Stimulated activated CD8-positive, alpha-beta memory T cell treated with anti-CD3 and anti-CD28 coated beads, Interleukin-4, amount 100 ng/mL, for 4 hours (primary cell): ENCODE results near the gene SUSD2.
"Not testable (repeated sequence)": the region's sequence is repeated elsewhere in the genome, so short reads cannot be mapped to it uniquely, and the experiment has no call there.

Source experiments
- DNase-seq, 2 donors: peaks; one replicate each; pipeline ENCODE4 v3.0.0-alpha.2; 2020; ENCODE audit warnings: low read depth in 2 of 2, low spot score in 1 of 2

Gene SUSD2

DNA sequence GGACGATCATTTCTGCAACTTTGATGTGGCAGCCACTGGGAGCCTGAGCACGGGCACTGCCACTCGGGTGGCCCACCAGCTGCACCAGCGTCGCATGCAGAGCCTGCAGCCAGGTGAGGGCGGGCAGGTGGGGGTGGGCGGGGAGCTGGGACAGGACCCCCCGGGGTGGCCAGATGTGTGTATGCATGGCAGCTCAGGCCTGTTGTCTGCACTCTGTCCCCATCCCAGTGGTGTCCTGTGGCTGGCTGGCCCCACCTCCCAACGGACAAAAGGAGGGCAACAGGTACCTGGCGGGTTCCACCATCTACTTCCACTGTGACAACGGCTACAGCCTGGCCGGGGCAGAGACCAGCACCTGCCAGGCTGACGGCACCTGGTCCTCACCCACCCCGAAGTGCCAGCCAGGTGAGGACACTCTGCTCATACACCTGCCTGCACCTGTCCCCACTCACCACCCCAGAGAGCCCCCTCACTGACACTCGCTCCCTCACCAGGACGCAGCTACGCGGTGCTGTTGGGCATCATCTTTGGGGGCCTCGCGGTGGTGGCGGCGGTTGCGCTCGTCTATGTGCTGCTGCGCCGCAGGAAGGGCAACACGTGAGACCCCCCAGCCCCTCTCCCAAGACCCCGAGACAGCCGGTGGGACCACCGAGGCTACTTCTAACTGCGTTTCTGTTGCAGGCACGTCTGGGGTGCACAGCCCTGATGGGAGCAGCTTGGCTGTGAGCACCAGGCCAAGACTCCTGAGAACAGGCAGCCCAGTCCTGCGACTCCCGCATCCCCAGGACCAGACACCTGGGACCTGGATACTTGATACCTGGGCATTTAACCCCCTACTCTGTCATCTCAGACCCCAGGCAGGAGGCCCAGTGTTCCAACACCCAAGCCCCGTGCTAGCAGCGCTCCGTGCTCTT lies 6.7 kb downstream of the SUSD2 start:
- DNase-seq = no peak

DNA sequence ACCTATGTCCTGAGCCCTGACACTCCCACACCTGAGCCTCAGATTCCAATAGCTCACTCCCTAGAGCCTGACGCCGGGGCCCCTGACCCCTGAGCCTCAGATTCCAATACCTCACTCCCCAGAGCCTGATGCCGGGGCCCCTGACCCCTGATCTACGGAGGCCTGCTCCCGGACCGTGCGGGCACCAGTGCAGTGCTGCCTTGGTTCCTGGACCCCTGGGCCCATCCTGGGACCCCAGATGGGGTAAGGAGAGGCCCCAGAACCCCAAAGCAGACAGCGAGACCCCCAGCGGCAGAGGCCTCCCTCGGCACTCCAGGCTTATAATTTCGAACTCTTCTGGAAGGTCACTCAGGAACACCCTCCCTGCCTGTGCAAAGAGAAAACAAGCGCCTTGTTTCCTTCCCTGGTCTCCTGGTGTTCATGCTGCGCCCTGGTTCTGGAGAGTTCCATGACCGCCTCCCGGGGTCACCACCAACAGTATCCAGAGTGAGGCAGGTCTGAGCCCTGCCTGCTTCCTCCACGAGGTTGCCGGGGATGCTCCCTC lies 7.5 kb downstream of the SUSD2 start:
- DNase-seq = no peak

DNA sequence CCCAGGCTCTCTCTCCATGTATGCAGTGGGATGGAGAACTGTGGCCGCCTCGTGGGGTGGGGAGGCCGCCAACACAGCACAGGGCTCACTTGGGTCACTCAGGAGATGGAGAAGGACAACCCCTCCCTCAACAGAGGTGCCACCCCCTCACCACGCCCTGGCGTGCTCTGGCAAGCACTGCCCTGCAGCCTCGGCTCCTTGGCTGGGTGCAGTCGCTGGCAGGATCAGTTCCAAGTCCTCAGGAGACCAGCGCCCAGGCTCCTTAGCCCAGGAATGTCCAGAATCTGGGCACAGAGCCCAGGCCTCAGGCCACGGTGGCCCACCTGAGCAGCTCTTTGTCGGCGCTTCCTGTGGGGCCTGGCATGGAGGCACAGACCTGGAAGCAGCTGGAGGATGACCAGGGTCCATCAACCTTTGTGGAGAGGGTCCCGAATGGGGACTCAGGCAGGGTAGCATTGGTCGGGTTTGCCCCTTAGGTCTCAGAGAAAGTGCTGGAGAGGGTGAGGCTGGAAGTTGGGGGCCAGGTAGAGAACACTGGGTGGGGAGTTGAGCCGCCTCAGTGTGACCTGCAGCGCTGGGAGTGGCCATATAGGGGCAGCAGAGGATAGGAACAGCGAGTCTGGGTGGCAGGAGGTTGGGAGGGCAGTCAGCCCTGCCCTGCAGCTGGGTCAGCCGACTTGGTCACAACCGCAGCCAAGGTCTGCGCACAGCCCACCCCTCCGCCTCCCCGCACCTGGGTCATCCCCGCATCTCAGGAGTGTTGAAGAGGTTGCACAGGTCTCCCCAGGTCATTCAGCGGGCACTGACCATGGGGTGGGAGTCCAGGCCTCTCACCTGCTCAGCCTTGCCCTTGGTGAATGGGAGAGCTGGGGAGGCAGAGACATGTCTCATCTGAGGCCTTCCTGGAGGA lies 8.2 kb downstream of the SUSD2 start:
- no peak for DNase-seq

DNA sequence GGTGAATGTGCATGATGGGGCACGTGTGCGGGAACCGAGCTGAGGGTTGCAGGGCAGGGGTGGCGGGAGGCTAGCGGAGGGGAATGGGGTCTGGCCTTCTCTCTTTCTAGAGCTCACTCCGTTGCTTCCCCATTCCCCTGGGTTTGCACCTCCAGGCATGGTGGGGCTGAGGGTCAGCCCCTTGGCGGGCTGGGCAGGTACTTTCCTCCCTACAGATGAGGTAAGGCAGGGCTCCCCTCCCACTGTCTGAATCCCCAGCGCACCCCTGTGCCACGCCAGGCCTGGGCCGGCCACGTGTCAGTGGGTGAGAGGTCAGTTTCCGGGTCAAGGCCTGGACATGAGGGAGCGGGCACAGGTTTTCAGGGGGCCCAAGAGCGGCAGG lies 8.9 kb downstream of the SUSD2 start:
- DNase-seq = no peak

DNA sequence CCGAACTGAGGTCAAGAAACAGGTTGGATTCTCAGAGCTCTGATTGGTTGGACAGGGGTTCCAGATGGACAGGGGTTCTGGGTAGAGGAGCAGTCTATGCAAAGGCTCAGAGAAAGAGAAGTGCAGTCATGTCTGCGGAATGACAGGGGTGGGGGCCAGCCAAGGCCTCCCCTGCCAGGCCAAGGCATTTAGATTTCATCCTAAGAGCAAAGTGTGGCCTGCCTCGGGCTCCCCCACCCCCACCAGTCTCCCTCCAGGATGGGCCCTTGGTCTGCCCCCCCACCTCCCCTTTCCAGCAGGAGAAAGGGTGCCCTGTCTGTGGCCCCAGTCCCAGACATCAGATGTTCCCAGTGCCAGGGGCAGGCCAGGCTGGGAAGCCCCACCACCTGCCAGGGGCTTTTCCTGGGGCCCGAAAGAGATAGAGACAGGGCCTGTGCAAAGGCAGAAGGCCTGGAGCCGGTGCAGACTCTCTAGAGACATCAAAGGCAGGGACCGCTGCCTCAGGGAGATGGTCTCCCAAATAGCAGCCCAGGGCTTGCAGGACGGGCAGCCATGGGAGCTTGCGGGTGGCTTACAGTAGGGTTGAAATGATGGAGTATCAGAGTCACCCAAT lies 9.4 kb downstream of the SUSD2 start:
- DNase-seq = no peak

DNA sequence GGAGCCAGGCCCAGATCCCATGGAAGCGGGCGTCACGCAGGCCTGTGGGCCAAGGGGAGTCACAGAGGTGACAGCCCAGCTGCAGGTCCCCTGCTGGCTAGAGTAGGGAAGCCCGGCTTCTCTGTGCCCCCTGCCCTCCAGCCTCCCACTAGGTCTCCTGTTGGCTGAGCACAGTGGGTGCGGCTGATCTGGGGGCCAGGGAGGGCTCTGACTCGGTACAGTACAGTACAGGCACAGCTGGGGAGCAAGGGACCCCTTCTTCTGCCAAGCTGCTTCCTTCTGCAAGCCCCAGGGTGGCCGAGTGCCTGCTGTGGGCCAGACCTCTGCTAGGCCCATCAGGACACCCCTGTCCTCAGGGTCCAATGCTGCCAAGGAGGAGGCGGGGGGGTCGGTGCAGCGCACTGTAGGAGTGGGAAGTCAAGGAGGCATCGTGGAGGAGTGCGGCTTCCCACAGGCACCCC lies 10.1 kb downstream of the SUSD2 start:
- no peak for DNase-seq

DNA sequence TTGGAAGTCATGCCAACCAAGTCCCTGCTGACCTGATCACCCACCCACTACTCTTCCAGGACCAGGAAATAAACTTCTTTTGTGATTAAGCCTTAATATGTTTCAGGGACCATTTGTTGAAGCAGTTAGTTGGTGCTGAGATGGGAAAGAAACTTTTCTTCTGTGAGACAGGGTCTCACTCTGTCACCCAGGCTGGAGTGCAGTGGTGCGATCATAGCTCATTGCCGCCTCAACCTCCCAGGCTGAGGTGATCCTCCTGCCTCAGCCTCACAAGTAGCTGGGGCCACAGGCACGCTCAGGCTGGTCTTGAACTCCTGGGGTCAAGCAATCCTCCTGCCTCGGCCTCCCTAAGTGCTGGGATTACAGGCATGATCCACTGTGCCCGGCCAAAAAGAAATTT lies 10.6 kb downstream of the SUSD2 start:
- no peak for DNase-seq

DNA sequence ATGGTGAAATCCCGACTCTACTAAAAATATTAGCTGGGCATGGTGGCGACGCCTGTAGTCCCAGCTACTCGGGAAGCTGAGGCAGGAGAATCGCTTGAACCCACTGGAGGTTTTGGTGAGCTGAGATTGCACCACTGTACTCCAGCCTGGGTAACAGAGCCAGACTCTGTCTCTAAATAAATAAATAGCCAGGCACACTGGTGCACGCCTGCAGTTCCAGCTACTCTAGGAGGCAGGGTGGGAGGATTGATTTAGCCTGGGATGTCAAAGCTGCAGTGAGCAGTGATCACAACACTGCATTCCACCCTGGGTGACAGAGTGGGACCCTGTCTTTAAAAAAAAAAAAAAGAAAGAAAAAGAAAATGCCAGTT lies 17.4 kb downstream of the SUSD2 start:
- DNase-seq = no peak

DNA sequence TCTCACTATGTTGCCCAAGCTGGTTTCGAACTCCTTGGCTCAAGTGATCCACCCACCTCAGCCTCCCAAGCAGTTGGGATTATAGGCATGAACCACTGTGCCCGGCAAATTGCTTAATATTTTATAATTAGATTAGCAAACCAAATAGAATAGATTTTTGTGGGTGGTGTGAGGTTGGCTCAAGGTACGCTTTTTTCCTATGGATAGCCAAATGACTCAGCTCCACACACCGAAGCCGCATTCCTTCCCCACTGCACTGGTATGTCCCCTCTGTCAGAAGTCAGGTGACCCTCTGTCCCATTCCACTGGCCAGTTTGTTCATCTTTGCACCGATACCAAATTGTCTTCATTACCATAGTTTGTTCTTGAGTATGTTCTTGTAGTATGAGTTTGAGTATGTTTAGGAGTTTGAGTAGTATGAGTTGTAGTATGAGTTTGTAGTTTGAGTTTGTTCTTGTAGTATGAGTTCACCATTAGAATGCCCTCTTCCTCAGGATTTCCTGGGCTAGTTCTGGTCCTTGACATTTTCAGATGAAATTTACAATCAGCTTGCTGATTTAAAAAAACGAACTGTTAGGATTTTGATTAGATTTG lies 19.4 kb downstream of the SUSD2 start:
- no peak for DNase-seq

DNA sequence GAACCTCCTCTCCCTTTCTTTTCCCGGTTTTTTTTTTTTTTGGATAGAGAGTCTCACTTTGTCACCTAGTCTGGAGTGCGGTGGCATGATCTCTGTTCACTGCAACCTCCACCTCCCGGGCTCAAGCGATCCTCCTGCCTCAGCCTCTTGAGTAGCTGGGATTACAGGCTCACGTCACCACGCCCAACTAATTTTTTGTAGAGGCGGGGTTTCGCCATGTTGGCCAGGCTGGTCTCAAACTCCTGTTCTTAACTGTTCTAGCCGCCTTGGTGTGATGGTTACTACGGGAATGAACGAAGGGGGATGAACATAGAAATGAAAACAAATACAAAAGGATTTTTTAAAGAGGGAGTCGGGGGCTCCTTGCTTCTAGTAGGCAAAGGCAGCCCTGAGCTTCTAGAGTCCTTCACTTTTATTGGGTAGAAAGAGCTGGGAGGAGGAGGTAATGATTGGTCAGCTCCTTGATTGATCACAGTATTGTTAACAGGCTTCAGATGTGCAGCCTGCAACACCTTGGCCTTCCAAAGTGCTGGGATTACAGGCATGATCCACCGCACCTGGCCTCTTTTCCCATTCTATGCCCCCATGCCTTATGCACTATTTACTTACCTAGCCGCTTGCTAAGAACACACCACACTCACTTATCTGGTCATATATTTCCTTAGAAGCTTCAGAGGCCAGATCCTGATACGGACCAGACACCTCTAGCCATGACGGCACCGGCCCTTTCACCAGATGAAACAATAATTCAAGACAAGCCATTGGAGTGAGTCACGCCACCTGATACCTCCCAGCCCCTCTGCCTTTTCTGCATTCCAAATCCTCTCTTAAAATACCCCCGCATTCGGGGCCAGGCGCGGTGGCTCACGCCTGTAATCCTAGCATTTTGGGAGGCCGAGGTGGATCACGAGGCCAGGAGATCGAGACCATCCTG lies 20.7 kb downstream of the SUSD2 start:
- no peak for DNase-seq

DNA sequence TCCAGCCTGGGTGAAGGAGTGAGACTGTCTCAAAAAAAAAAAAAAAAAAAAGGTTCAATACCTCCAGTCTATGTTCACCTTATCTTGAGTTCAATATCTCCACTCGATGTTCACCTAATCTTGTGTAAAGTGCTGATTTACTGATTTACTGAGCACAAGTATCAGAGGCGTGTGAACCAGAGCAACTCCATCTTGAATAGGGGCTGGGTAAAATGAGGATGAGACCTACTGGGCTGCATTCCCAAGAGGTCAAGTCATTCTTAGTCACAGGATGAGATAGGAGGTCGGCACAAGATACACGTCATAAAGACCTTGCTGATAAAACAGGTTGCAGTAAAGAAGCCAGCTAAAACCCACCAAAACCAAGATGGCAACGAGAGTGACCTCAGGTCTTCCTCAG lies 22.6 kb downstream of the SUSD2 start:
- DNase-seq = not testable (repeated sequence)

DNA sequence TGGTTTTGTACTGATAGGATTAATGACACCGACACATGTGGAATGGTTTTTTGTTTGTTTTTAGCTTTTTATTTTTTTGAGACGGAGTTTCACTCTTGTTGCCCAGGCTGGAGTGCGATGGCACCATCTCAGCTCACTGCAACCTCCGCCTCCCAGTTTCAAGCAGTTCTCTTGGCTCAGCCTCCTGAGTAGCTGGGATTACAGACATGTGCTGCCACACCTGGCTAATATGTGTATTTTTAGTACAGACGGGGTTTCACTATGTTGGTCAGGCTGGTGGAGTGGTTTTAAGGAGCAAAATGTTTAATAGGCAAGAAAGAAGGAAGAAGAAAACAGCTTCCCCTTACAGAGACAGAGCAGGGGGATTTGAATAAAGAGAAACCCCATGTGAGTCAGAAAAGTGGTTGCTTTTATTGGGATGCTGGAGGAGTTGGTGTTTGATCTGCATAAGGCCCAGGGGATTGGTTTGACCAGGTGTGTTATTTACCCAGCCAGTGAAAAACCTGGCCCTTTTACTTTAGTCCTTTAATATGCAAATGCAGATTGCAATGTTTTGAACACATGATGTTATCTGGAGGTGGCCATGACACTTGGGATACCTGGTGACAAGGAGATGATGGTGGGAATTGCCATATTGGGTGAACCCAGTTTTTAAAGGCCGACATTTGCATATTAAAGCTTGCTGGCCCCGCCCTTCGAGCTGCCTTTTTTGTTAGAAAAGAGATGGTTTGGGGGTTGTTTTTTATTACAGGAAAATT lies 24.3 kb downstream of the SUSD2 start:
- DNase-seq = no peak

DNA sequence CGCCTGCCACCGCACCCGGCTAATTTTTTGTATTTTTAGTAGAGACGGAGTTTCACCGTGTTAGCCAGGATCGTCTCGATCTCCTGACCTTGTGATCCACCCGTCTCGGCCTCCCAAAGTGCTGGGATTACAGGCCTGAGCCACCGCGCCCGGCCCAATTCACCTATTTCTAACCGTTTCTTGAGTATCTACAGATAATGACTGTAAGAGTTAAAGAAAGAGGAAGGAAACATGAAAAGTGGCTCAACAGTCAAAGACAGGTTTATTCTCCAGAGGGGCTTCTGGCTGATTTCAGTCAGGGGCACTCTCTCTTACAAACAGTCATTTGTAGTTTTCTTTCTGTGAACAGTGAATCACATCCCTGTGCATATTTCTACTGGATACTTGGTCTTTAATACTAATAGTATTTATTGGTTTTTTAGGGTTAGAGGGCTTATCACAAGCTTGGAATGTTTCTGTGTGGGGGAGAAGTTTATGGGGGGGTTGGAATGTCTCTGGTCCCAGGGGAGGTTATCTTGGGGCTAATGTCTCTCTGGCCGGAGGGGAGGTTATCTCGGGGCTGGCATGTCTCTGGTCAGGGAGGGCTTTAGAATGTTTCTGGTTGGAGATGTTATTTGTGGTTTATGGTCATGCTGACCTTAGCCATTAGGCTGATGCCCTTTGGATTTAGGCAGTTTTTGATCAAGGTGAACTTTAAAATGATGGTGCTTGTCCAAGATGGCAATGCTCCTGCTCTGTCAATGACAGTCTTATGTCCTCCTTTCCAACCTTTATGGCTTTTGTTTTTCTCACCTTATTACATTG lies 25.4 kb downstream of the SUSD2 start:
- DNase-seq = not testable (repeated sequence)

DNA sequence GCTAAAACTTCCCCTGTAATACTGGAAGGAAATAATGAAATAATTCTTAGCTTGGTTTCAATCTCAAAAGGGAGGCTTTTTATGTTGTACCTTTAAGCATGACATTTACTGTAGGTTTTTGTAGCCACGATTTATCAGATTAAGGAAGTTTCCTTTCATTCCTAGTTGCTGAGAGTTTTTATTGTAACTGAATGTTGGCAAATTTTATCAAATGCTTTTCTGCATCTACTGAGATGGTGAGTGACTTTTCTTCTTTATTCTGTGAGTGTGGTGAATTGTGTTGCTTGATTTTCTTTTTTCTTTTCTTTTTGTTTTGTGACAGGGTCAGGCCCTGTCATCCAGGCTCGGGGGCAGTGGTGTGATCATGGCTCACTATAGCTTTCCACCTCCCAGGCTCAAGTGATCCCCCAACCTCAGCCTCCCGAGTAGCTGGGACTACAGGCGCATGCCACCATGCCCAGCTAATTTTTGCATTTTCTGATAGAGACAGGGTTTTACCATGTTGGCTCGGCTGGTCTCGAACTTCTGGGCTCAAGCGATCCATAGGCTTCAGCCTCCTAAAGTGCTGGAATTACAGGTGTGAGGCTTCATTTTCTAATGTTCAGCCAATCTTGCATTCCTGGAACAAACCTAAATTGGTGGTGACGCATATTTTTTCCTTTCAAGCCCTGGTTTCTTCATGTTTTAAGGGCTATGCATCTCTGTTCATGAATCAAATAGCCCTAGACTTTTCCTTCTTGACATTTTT lies 26.2 kb downstream of the SUSD2 start:
- DNase-seq = no peak

DNA sequence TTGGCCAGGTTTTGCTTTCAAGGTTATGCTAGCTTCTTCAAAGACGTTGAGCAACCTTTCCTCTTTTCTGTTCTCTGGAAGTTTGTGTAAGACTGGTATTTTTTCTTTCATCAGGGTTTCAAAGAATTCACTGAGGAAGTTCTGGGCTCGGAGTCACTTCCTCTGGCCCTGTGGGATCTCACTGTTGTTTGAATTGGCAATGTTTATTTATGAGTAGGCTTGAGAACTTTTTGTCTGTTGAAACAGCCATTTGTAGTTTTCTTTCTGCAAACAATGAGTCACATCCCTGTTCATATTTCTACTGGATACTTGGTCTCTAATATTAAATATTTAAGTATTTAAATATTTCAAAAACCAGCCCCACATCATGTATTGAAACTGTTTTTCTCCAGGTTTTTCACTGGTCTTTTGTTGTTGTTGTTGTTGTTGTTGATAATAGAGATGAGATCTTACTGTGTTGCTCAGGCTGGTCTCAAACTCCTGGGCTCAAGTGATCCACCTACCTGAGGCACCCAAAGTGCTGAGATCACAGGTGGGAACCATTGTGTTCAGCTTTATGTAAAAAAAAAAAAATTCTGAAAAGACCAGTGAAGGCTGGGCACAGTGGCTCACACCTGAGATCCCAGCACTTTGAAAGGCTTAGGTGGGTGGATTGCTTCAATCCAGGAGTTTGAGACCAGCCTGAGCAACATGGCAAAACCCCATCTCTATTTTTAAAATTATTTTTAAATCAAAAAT lies 26.9 kb downstream of the SUSD2 start:
- DNase-seq = no peak

DNA sequence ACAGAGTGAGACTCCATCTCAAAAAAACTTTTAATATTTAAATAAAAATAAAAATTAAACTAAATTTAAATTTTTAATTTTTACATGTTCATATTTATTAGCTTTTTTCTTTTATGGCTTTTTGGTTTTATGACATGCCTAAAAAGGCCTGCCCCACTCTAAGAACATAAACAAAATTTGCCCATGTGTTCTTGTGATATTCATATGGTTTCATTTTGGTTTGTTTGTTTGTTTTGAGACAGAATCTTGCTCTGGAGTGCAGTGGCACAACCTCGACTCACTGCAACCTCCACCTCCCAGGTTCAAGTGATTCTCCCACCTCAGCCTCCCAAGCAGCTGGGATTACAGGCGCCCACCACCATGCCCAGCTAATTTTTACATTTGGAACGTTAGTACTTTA lies 27.7 kb downstream of the SUSD2 start:
- no peak for DNase-seq

DNA sequence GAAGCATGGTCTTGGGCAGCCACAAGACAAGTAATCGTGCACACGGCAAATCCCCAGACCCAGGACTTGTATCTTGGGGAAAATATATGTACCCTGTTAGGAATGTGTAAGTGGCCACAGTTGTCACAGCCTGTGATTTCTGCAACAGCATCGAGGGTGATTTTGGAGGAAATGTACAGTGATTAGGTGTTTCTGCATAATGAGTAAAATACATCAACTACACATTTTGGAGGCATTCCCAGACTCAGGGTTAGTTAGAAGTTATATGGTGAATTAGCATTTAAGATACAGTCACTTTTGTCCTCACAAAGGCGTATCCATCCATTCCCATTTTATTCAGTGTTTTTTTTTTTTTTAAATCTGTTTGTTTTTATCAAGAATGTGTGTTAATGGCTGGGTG lies 28.4 kb downstream of the SUSD2 start:
- DNase-seq = no peak
